Upper lobe of left lung (tissue), 4 donors: ENCODE data around the gene EIF5A2.

ENCODE experiments used
- POLR2A ChIP-seq, 4 donors: fragments of 450-650 bp; IDR thresholded peaks; one replicate each; pipeline ENCODE4 v1.5.1; 2016 to 2017; ENCODE audit warnings: antibody characterized with exemption in 4 of 4, mild to moderate bottlenecking in 2 of 4
- TF ChIP-seq, protein P1 (sequence below), 6 experiments: fragments of 450-650 bp in 4 of 6; fragments of 200-600 bp in 2 of 6; sonication (generic) in 2 of 6; IDR thresholded peaks; one replicate each; pipeline ENCODE4 v1.5.1; 2016 to 2019; ENCODE audit warnings: antibody characterized with exemption in 6 of 6

DNA sequence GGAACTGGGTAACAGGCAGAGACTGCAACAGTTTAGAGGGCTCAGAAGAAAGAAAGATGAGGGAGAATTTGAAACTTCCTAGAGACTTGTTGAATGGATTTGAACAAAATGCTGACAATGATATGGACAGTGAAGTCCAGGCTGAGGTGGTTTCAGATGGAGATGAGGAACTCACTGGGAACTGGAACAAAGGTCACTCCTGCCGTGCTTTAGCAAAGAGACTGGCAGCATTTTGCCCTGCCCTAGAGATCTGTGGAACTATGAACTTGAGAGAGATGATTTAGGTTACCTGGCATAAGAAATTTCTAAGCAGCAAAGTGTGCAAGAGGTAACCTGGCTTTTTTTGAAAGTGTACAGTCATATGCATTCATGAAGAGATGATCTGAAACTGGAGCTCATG lies 11.7 kb downstream of the EIF5A2 start:
- TF ChIP-seq, protein P1, sequence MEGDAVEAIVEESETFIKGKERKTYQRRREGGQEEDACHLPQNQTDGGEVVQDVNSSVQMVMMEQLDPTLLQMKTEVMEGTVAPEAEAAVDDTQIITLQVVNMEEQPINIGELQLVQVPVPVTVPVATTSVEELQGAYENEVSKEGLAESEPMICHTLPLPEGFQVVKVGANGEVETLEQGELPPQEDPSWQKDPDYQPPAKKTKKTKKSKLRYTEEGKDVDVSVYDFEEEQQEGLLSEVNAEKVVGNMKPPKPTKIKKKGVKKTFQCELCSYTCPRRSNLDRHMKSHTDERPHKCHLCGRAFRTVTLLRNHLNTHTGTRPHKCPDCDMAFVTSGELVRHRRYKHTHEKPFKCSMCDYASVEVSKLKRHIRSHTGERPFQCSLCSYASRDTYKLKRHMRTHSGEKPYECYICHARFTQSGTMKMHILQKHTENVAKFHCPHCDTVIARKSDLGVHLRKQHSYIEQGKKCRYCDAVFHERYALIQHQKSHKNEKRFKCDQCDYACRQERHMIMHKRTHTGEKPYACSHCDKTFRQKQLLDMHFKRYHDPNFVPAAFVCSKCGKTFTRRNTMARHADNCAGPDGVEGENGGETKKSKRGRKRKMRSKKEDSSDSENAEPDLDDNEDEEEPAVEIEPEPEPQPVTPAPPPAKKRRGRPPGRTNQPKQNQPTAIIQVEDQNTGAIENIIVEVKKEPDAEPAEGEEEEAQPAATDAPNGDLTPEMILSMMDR (IDR thresholded peaks at IDR 0.05) = no peak
- TF ChIP-seq POLR2A (IDR thresholded peaks at IDR 0.05) = no peak
